GM10248 (cell line): Measurements from ENCODE around the gene ABAT.

Source experiments
- CTCF ChIA-PET: fragments of 300-600 bp; sonication (Branson Sonifier 250); formaldehyde crosslinking; extraction: SDS; loops from one replicate; lab custom pipeline; 2021; ENCODE audit warnings: antibody characterized with exemption; lab: Yijun Ruan, JAX
- POLR2A ChIA-PET: fragments of 350-650 bp; sonication (Branson Sonifier 250); formaldehyde crosslinking; extraction: SDS; loops from one replicate; lab custom pipeline; 2020; ENCODE audit warnings: antibody characterized with exemption; lab: Yijun Ruan, JAX
- DNase-seq: peaks from one replicate; pipeline ENCODE4 v3.0.0; 2012; ENCODE audit errors: extremely low spot score
- TF ChIP-seq, protein P1 (sequence below): IDR thresholded peaks from 2 replicates; pipeline ENCODE4 v1.5.1; 2012; ENCODE audit warnings: mild to moderate bottlenecking, low read depth; ENCODE audit errors: extremely low read depth, missing control alignments, control extremely low read depth

Gene ABAT

GRCh38 chr16:8685617-8686016, 11.2 kb downstream of the ABAT start:
- TF ChIP-seq, protein P1, sequence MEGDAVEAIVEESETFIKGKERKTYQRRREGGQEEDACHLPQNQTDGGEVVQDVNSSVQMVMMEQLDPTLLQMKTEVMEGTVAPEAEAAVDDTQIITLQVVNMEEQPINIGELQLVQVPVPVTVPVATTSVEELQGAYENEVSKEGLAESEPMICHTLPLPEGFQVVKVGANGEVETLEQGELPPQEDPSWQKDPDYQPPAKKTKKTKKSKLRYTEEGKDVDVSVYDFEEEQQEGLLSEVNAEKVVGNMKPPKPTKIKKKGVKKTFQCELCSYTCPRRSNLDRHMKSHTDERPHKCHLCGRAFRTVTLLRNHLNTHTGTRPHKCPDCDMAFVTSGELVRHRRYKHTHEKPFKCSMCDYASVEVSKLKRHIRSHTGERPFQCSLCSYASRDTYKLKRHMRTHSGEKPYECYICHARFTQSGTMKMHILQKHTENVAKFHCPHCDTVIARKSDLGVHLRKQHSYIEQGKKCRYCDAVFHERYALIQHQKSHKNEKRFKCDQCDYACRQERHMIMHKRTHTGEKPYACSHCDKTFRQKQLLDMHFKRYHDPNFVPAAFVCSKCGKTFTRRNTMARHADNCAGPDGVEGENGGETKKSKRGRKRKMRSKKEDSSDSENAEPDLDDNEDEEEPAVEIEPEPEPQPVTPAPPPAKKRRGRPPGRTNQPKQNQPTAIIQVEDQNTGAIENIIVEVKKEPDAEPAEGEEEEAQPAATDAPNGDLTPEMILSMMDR = no peak
- POLR2A ChIA-PET = no interaction called here
- CTCF ChIA-PET = interaction anchor here (0.9 to 1.9 kb wide), 2 partner anchors 10 to 15 kb away, joined by 3 to 5 read pairs; no protein-coding TSS in a partner anchor
- no peak for DNase-seq

GRCh38 chr16:8686031-8686621, 11.7 kb downstream of the ABAT start:
- TF ChIP-seq, protein P1 = no peak
- ChIA-PET POLR2A (no interaction called here), CTCF (interaction anchor here (0.9 to 1.9 kb wide), 2 partner anchors 10 to 16 kb away, joined by 3 to 5 read pairs; no protein-coding TSS in a partner anchor)
- DNase-seq = no peak

DNA sequence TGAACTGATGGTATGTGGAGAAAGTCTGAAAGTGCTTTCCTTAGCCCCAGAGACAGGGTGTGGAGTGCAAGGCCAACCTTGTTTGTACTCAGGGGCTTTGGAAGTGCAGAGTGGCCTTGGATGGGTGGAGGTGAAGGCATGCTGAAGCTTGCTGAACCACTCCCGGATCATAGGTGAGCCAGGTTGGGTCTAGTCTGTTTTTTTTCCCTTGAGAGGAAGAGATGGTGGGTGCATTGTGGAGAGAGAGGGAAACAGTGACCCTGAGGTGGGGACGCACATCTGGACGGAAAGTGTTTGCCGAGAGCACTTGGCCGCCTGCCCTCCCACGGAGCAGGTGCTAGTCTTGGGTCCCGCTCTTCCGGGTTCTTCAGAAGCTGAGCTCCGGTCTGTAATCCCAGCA, 12.5 kb downstream of the ABAT start:
- DNase-seq = no peak
- POLR2A ChIA-PET = no interaction called here
- TF ChIP-seq, protein P1 = no peak
- CTCF ChIA-PET = no interaction called here

DNA sequence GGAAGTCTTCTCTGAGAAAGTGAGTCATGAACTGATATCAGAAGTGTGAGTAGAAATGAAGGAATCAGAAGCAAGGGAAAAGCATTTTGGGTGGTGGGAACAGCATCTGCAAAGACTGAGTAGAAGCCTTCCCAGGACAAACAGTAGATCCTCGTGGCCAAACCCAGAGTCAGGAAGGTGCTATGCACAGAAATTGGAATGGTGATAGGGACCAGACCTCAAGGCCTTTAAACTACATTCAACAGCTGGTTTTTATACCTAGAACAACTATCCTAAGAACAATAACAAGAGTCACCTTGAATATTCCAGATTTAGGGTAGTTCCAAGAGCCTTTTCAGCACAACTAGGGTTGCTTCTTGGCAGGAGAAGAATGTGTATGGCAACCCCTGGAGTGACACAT, 15.3 kb downstream of the ABAT start:
- POLR2A ChIA-PET = no interaction called here
- TF ChIP-seq, protein P1 = no peak
- CTCF ChIA-PET = interaction anchor here (0.7 to 1.6 kb wide), 2 partner anchors 14 to 18 kb away, joined by 3 to 4 read pairs; no protein-coding TSS in a partner anchor
- DNase-seq = no peak

GRCh38 chr16:8691728-8692127, 17.3 kb downstream of the ABAT start:
- TF ChIP-seq, protein P1 = no peak
- ChIA-PET CTCF (no interaction called here), POLR2A (no interaction called here)
- no peak for DNase-seq

DNA sequence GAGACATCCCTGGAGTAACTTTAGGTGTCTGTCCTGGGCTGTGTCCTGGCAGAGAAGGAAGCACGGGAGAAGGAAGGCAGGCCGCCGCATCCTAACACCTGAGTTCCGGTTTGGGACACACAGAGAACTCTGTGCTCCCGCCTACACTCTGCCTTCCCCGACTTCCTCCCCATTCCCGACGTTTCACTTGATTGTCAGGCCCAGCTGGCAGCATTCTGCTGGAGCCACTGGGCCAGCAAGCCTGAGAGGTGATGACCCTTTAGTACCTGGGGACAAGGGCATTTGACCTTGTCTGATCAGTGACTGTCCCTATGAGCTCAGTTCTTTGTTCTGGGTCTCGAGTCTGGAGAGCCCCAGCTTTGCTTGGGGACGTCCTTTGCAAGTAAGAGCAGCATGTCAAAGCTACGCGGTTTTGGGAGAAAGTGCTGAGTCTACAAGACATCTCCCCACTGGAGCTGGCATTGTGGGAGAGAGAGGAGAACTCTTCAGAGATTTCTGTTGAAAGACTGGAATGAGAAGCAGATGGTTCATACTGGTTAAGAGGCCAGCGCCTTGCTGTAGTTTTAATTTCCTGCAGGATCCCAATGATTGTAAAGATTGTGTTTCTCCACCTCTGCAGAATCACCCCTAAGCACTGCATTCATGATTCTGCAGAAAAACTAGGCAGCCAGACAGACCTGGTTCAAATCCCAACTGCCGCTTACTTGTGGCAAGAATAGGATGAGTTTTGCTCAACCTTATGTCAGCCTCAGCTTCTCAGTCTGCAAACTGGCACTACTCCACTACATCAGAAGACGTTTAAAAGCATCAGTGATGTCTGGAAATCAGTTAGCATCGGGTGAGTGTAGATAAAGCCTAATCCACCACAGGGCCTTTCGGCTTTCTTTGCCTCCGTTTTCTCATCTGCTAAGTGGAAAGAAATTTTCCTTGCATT, 20.6 kb downstream of the ABAT start:
- TF ChIP-seq, protein P1 = no peak
- CTCF ChIA-PET = interaction anchor here (1.1 to 1.2 kb wide), 2 partner anchors 9 to 13 kb away, joined by 3 read pairs; no protein-coding TSS in a partner anchor
- POLR2A ChIA-PET = no interaction called here
- DNase-seq = no peak
